Thyroid gland (tissue), 4 donors: Measurements from ENCODE around the gene VRK3. TPM values are rescaled to one million over a fixed set of nuclear protein-coding genes. Genes with fewer than 3 reads are reported as not detected.
"Not testable (repeated sequence)": the region's sequence is repeated elsewhere in the genome, so short reads cannot be mapped to it uniquely, and the experiment has no call there.

Source experiments
- DNase-seq, 2 donors: peaks; one replicate each; pipeline ENCODE4 v3.0.0-alpha.2; 2019
- H3K27ac ChIP-seq, 3 donors: fragments of 200-600 bp; sonication (generic); 1 replicate in 2 of 3; 2 replicates in 1 of 3; pipeline ENCODE4 v1.5.1; 2016 to 2019; ENCODE audit warnings: mild to moderate bottlenecking in 1 of 3, moderate library complexity in 1 of 3
- H3K27me3 ChIP-seq: fragments of 200-600 bp; sonication (generic); one replicate; pipeline ENCODE4 v1.5.1; 2019
- H3K36me3 ChIP-seq, 2 donors: fragments of 200-600 bp; sonication (generic); one replicate each; pipeline ENCODE4 v1.5.1; 2016 to 2019
- H3K4me1 ChIP-seq, 2 donors: fragments of 200-600 bp; sonication (generic); one replicate each; pipeline ENCODE4 v1.5.1; 2017 to 2019
- H3K4me3 ChIP-seq, 3 donors: fragments of 200-600 bp; sonication (generic); replicated peaks in 1 of 3; 1 replicate in 2 of 3; 2 replicates in 1 of 3; pipeline ENCODE4 v1.5.1; 2016; ENCODE audit warnings: mild to moderate bottlenecking in 1 of 3
- H3K9me3 ChIP-seq: fragments of 200-600 bp; sonication (generic); one replicate; pipeline ENCODE4 v1.5.1; 2017
- POLR2A ChIP-seq, 2 donors: fragments of 450-650 bp; IDR thresholded peaks; one replicate each; pipeline ENCODE4 v1.6.1; 2017; ENCODE audit warnings: antibody characterized with exemption in 2 of 2, mild to moderate bottlenecking in 2 of 2, moderate library complexity in 1 of 2
- WGBS, 2 donors: methylation state at CpG; one replicate each; pipeline ENCODE4 v1.1.5; 2017; 5-methylcytosine and 5-hydroxymethylcytosine counted together
- intact Hi-C: fragments of 100-400 bp; cut with DNase I; formaldehyde crosslinking; loops from one replicate; pipeline ENCODE4 v1.15.1; 2023
- total RNA-seq, 4 donors: library from RNA; depleted of rRNA; stranded (reverse); fragments of >200 nt; gene quantifications; one replicate each; pipeline ENCODE4 v1.2.3, GENCODE V29; 2016
- TF ChIP-seq, protein P1 (sequence below), 6 experiments: fragments of 200-600 bp in 3 of 6; fragments of 450-650 bp in 3 of 6; sonication (generic) in 3 of 6; IDR thresholded peaks; one replicate each; pipeline ENCODE4 v1.5.1; 2016 to 2019; ENCODE audit warnings: antibody characterized with exemption in 6 of 6, mild to moderate bottlenecking in 2 of 6, inconsistent platforms in 1 of 6, moderate library complexity in 1 of 6

Gene VRK3
- total RNA-seq, 4 donors from 2014 or later, result 34.7 to 52.1 (median 46.8) TPM

DNA sequence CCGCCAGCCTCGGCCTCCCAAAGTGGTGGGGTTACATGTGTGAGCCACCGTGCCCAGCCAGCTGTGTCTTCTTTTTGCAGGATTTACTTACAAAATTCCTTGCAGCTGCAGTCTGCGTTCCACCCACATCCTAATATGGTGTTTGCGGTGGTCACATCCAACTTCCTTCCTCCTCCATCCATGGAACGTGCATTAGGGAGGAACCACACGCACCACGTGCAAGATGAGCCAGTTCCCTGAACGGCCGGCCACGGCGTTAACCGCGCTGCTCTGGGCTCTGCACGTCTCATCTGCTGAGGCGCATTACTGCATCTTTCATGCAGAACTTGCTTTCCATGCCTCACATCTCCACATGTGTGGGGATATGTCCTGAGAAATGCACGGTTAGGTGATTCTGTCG, 51.2 kb downstream of the VRK3 start:
- intact Hi-C loops, result no loop called here

DNA sequence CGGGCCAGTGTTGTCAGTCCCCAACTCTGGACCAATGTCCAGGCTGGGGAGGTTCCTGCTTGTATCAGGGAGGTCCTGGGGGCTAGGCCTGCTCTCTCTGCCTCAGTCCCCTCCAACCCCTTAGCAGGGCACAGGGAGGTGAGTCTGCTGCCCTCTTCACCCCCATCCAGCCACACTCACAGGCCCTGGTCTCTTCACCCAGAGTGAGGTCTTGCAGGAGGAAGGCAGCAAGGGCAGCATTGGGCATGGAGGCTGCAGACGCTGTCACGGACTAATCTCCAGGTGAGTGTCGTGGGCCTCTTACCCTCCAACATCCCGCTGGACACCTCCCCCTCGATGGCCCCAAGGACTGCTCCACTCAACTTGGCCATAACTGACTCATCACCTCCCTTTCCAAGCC, 52.3 kb downstream of the VRK3 start:
- H3K36me3 ChIP-seq, result peaks cover 7 to 15% of the 10 kb centered on the region in 2 donors
- peaks cover 0 to 8% of the 10 kb centered on the region in 2 donors for H3K4me1 ChIP-seq
- H3K27me3 ChIP-seq, result no peaks in the 10 kb centered on the region
- no peak overlapping the region for H3K4me3 ChIP-seq
- no peaks in the 10 kb centered on the region for H3K9me3 ChIP-seq
- no peak for DNase-seq
- WGBS, 2 donors, result 69 to 83% methylated on average over 4 to 5 of the region's 6 CpGs
- intact Hi-C loops, result no loop called here
- H3K27ac ChIP-seq, result no peak overlapping the region
- no peak for TF ChIP-seq POLR2A (IDR thresholded peaks at IDR 0.05)

More for the DNA sequence above, 51.2 kb downstream of the VRK3 start:
- 81 to 86% methylated on average over 18 of the region's 18 CpGs for WGBS, 2 donors
- Histone ChIP-seq H3K27me3 (no peaks in the 10 kb centered on the region), H3K4me3 (no peak overlapping the region), H3K4me1 (peaks cover 0 to 8% of the 10 kb centered on the region in 2 donors), H3K27ac (no peak overlapping the region), H3K36me3 (peaks cover 15 to 18% of the 10 kb centered on the region in 2 donors), H3K9me3 (no peaks in the 10 kb centered on the region)
- TF ChIP-seq POLR2A (IDR thresholded peaks at IDR 0.05), result no peak
- TF ChIP-seq, protein P1, sequence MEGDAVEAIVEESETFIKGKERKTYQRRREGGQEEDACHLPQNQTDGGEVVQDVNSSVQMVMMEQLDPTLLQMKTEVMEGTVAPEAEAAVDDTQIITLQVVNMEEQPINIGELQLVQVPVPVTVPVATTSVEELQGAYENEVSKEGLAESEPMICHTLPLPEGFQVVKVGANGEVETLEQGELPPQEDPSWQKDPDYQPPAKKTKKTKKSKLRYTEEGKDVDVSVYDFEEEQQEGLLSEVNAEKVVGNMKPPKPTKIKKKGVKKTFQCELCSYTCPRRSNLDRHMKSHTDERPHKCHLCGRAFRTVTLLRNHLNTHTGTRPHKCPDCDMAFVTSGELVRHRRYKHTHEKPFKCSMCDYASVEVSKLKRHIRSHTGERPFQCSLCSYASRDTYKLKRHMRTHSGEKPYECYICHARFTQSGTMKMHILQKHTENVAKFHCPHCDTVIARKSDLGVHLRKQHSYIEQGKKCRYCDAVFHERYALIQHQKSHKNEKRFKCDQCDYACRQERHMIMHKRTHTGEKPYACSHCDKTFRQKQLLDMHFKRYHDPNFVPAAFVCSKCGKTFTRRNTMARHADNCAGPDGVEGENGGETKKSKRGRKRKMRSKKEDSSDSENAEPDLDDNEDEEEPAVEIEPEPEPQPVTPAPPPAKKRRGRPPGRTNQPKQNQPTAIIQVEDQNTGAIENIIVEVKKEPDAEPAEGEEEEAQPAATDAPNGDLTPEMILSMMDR (IDR thresholded peaks at IDR 0.05), result no peak
- DNase-seq, result no peak

DNA sequence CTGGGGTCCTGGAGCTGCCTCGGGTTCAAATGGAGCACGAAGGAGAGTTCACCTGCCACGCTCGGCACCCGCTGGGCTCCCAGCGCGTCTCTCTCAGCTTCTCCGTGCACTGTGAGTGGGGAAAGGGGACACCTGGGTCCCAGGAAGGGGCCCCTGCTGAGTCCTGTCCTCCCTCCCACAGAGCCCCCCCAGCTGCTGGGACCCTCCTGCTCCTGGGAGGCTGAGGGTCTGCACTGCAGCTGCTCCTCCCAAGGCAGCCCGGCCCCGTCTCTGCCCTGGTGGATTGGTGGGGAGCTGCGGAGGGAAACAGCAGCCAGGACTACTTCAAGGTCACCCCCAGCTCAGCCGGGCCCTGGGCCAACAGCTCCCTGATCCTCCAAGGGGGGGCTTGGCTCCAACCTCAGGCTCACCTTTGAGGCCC, 53.2 kb downstream of the VRK3 start:
- WGBS, 2 donors, result 0 to 30% methylated on average over 1 to 10 of the region's 12 CpGs
- H3K27me3 ChIP-seq, result no peaks in the 10 kb centered on the region
- intact Hi-C loops, result no loop called here
- H3K4me3 ChIP-seq, result no peak overlapping the region
- peaks cover 6 to 7% of the 10 kb centered on the region in 2 donors for H3K36me3 ChIP-seq
- peak; percentile 20 to 39 for DNase-seq
- no peaks in the 10 kb centered on the region for H3K9me3 ChIP-seq
- peaks cover 0 to 8% of the 10 kb centered on the region in 2 donors for H3K4me1 ChIP-seq
- TF ChIP-seq, protein P1 (IDR thresholded peaks at IDR 0.05), result no peak
- no peak for TF ChIP-seq POLR2A (IDR thresholded peaks at IDR 0.05)
- no peak overlapping the region for H3K27ac ChIP-seq

DNA sequence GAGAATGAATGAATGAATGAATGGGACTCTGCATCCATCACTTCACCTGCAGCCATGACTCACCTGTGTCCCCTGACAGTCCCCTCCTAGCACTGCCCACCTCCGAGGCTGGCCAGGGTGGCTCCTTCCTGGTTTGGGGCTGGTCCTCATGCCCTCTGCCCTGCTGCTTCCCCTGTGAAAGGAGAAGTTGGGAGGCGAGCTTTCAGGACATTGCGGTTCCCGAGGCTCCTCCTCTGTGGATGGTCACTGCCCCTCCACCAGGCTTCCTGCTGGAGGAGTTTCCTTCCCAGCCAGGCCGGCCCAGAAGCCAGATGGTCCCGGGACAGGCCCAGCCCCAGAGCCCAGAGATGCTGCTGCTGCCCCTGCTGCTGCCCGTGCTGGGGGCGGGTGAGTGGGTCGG, 55.8 kb downstream of the VRK3 start:
- 30% methylated on average over 1 of the region's 9 CpGs; no CpG with 5 or more reads in 1 of the 2 donors for WGBS, 2 donors
- DNase-seq, intact Hi-C loops, H3K4me1 ChIP-seq, H3K27ac ChIP-seq, H3K36me3 ChIP-seq, H3K27me3 ChIP-seq, H3K9me3 ChIP-seq, H3K4me3 ChIP-seq: not testable (repeated sequence)

DNA sequence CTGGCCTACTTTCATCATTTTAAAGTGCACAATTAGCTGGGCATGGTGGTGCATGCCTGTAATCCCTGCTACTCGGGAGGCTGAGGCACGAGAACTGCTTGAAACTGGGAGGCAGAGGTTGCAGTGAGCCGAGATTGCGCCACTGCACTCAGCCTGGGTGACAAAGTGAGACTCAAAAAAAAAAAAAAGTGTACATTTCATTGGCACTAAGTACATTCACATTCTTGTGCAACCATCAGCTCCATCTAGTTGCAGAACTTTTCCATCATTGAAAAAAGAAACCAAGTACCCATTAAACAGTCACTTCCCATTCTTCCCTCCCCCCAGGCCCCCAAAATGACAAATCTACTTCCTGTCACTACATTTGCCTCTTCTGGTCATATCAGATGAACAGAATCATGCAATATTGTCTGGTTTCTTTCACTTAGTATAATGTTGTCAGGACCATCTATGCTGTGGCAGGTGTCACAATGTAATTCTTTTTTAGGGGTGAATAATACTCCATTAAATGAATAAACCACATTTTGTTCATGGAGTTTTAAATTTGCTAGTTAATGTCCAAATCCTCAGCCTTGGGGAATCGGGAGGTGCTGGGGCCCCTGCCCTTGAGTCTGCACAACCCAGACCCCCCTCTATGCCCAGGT, 56.8 kb downstream of the VRK3 start:
- no peak overlapping the region for H3K27ac ChIP-seq
- intact Hi-C loops, result no loop called here
- no peaks in the 10 kb centered on the region for H3K9me3 ChIP-seq
- no peak for DNase-seq
- peaks cover 0 to 8% of the 10 kb centered on the region in 2 donors for H3K4me1 ChIP-seq
- H3K36me3 ChIP-seq, result no peaks in the 10 kb centered on the region
- H3K27me3 ChIP-seq, result no peaks in the 10 kb centered on the region
- no peak overlapping the region for H3K4me3 ChIP-seq
- whole genome bisulfite sequencing, 2 donors, result 71 to 83% methylated on average over 5 of the region's 5 CpGs
- TF ChIP-seq POLR2A (IDR thresholded peaks at IDR 0.05), result no peak
- TF ChIP-seq, protein P1 (IDR thresholded peaks at IDR 0.05), result no peak

DNA sequence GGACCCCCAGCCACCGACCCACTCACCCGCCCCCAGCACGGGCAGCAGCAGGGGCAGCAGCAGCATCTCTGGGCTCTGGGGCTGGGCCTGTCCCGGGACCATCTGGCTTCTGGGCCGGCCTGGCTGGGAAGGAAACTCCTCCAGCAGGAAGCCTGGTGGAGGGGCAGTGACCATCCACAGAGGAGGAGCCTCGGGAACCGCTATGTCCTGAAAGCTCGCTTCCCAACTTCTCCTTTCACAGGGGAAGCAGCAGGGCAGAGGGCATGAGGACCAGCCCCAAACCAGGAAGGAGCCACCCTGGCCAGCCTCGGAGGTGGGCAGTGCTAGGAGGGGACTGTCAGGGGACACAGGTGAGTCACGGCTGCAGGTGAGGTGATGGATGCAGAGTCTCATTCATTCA, 64.2 kb downstream of the VRK3 start, which contains the start of gene SIGLEC11:
Gene SIGLEC11, minus strand, starts transcription at position 193 of the 400 bp plus-strand sequence. Its CDS starts 91 bp downstream, at position 102.
- DNase-seq, H3K4me3 ChIP-seq, intact Hi-C loops, H3K27ac ChIP-seq, H3K9me3 ChIP-seq, H3K36me3 ChIP-seq, H3K27me3 ChIP-seq: not testable (repeated sequence)
- 61 to 88% methylated on average over 2 to 6 of the region's 10 CpGs for WGBS, 2 donors
- H3K4me1 ChIP-seq, result peaks cover 12 to 20% of the 10 kb centered on the region in 2 donors

DNA sequence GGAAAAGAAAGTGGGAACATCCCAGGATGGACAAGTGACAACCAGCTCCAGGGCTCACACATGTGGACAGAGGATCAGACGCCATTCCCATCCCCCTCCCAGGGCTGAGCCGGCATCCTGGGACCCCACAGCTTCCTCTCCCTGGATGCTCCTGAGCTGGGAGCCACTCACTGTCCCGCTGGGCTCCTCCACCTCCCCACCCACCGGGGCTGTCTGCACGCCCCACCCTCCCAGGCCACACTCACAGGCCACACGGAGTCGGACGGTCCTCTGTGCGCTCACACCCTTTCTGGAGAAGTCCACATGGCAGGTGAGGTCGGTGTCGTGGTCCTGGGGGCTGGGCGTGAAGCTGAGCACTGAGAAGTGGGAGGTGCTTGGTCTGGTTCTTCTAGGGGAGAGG, 65.3 kb downstream of the VRK3 start:
- H3K36me3 ChIP-seq, DNase-seq, intact Hi-C loops, H3K9me3 ChIP-seq, H3K27me3 ChIP-seq, H3K4me3 ChIP-seq, H3K27ac ChIP-seq: not testable (repeated sequence)
- peaks cover 22 to 31% of the 10 kb centered on the region in 2 donors for H3K4me1 ChIP-seq
- WGBS, 2 donors, result no CpG with 5 or more reads among the region's 12 CpGs

DNA sequence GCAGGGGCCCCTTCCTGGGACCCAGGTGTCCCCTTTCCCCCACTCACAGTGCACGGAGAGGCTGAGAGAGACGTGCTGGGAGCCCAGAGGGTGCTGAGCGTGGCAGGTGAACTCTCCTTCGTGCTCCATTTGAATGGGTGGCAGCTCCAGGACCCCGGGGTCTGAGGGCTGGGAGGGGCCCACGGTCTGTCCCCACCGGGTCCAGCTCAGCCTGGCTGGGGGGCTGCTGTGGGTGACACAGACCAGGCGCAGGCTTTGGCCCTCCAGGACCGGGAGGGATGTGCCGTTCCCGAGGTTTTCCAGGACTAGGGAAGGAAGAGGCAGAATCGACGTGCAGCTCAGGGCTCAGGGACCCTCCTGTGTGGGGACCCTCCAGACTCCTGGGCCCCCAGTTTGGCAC, 66.6 kb downstream of the VRK3 start:
- DNase-seq, H3K9me3 ChIP-seq, intact Hi-C loops, H3K36me3 ChIP-seq, H3K4me3 ChIP-seq, H3K27ac ChIP-seq, H3K27me3 ChIP-seq: not testable (repeated sequence)
- peaks cover 34 to 44% of the 10 kb centered on the region in 2 donors for H3K4me1 ChIP-seq
- WGBS, 2 donors, result 60 to 72% methylated on average over 3 to 8 of the region's 13 CpGs

DNA sequence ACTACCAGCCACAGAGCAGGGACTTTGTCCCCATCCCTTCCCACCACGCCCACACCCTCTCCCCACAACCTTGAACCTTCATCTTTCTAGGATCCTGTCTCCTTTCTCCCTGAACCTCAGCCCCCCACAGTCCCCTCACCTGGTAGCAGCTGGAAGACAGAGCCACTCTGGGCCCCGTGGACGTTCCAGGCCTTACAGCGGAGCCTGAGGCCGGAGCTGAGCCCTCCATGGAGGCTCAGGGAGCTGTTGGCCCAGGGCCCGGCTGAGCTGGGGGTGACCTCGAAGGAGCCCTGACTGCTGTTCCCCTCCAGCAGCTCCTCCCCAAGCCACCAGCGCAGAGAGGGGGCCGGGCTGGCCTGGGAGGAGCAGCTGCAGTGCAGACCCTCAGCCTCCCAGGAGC, 67.0 kb downstream of the VRK3 start:
- DNase-seq, H3K36me3 ChIP-seq, H3K4me3 ChIP-seq, H3K27me3 ChIP-seq, intact Hi-C loops, H3K9me3 ChIP-seq: not testable (repeated sequence)
- WGBS, 2 donors, result 45 to 50% methylated on average over 4 to 5 of the region's 9 CpGs
- peaks cover 37 to 49% of the 10 kb centered on the region in 2 donors for H3K4me1 ChIP-seq
- H3K27ac ChIP-seq, result peak overlapping the region in 1 of 3 donors; percentile 38
